Umbilical cord (tissue), 2 donors: ENCODE results near the gene SH3BP5. TPM values are rescaled to one million over a fixed set of nuclear protein-coding genes. Genes with fewer than 3 reads are reported as not detected.

Experiments used
- DNase-seq: peaks from one replicate; pipeline ENCODE4 v3.0.0-alpha.2; 2015; ENCODE audit warnings: low spot score
- total RNA-seq: library from RNA; depleted of rRNA; stranded (reverse); fragments of >200 nt; gene quantifications from one replicate; pipeline ENCODE4 v1.2.3, GENCODE V29; 2014; ENCODE audit warnings: low replicate concordance; ENCODE audit not compliant: insufficient read depth

SH3BP5 gene
- total RNA-seq, 1 donor from 2014 or later = 21.4 TPM

GRCh38 chr3:15277861-15278500, 54.4 kb downstream of the SH3BP5 start:
- DNase-seq = no peak

GRCh38 chr3:15276028-15276724, 56.2 kb downstream of the SH3BP5 start:
- no peak for DNase-seq

GRCh38 chr3:15273227-15273626, 59.2 kb downstream of the SH3BP5 start:
- no peak for DNase-seq

GRCh38 chr3:15272426-15273196, 59.8 kb downstream of the SH3BP5 start:
- no peak for DNase-seq

- DNase-seq = no peak
Measured at GRCh38 chr3:15271785-15272381, 60.5 kb downstream of the SH3BP5 start.

GRCh38 chr3:15271030-15271429, 61.4 kb downstream of the SH3BP5 start:
- DNase-seq = no peak

GRCh38 chr3:15269091-15269989, 63.0 kb downstream of the SH3BP5 start:
- DNase-seq = peak; percentile 53

GRCh38 chr3:15268033-15268631, 64.3 kb downstream of the SH3BP5 start:
- peak; percentile 88 for DNase-seq

GRCh38 chr3:15267502-15267901, 64.9 kb downstream of the SH3BP5 start:
- DNase-seq = no peak

- no peak for DNase-seq
Measured at GRCh38 chr3:15266510-15267376, 65.6 kb downstream of the SH3BP5 start.

GRCh38 chr3:15265655-15266509, 66.5 kb downstream of the SH3BP5 start:
- DNase-seq = no peak

GRCh38 chr3:15264486-15264885, 67.9 kb downstream of the SH3BP5 start:
- peak; percentile 45 for DNase-seq

GRCh38 chr3:15263926-15264325, 68.5 kb downstream of the SH3BP5 start:
- DNase-seq = no peak

GRCh38 chr3:15263120-15263519, 69.3 kb downstream of the SH3BP5 start:
- no peak for DNase-seq

GRCh38 chr3:15262021-15262420, 70.4 kb downstream of the SH3BP5 start:
- no peak for DNase-seq

GRCh38 chr3:15261274-15261673, 71.1 kb downstream of the SH3BP5 start:
- DNase-seq = no peak

- DNase-seq = no peak
Measured at GRCh38 chr3:15260531-15260930, 71.9 kb downstream of the SH3BP5 start.

GRCh38 chr3:15258720-15259119, 73.7 kb downstream of the SH3BP5 start:
- DNase-seq = no peak

GRCh38 chr3:15256861-15257341, 75.5 kb downstream of the SH3BP5 start:
- no peak for DNase-seq
